GM19025 (cell line): Measurements from ENCODE around the gene FBL.
"Not testable (repeated sequence)": the region's sequence is repeated elsewhere in the genome, so short reads cannot be mapped to it uniquely, and the experiment has no call there.

Experiments used
- ATAC-seq: cut with Tn5 transposase; IDR thresholded peaks from one replicate; pipeline ENCODE4 v1.9.1; 2021; ENCODE audit warnings: mild to moderate bottlenecking, low read depth, moderate library complexity; ENCODE audit not compliant: unreplicated experiment

FBL gene

GRCh38 chr19:39845933-39846677 lies at the start of gene FBL:
Gene FBL, minus strand, starts transcription at chr19:39846379. Its CDS starts 79 bp downstream, at chr19:39846300.
- peak; percentile 83 for ATAC-seq

GRCh38 chr19:39895096-39895495 lies 48.9 kb upstream of the FBL start:
- ATAC-seq = not testable (repeated sequence)

DNA sequence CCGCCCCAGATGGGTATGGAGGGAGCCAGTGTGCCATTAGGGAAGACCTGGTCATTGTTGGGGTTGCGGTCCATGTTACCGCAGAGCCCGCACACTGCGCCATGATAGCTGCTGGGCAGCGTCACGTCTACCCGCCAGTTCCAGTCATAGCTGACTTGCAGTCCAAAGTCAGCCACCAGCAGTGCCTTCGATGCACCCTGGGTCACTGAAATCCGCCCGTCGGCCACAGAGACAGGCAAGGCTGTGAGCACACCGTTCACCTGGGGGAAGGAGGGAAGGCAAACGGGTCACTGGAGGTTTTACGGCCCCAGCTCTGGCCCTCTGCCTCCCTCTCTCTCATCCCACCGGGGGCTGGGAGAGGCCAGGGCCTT lies 48.0 kb upstream of the FBL start:
- ATAC-seq = not testable (repeated sequence)

DNA sequence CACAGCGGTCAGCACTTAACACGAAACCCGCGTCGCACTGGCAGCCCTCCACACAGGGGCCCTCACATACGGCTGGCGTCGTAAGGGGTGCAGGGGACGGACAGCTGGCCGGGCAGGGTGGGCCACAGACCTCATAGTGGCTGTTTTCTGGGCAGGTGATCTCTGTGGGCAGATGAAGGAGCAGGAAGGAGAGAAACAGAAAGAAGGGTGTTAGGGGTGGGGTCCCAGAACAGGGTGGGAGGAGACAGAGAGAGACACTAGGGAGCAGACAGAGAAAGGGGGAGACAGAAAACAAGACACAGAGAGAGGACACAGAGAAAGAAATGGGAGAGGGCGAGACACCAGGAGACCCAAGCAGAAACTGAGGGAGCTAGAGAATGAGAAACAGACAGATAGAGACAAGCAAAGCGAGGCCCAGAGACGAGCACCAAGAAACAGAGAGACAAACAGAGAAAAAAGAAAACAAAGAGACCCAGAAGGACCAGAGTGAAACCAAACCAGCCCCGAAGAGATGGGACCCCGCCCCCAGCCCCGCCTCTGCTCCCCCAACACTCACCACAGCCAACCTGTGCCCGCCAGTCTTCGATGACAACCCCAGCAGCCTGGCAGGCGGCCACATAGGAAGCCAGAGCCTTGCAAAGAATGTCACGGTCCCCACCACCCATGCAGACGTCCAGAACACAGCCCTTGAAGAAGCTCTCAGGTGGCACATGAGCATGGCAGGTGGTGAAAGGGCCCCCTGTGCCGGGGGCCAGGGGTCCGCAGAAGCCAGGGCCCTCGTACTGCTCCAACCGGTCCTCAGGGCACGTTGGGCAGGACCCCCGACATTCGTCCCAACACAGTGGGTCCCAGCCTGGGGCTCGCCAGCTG lies 47.4 kb upstream of the FBL start:
- not testable (repeated sequence) for ATAC-seq

- not testable (repeated sequence) for ATAC-seq
These were observed 46.3 kb upstream of the FBL start for GRCh38 chr19:39892506-39892902.

GRCh38 chr19:39891660-39892505 lies 45.7 kb upstream of the FBL start:
- not testable (repeated sequence) for ATAC-seq

- ATAC-seq = no peak
These were observed 44.8 kb upstream of the FBL start for GRCh38 chr19:39890755-39891551.

- ATAC-seq = not testable (repeated sequence)
These were observed 43.9 kb upstream of the FBL start for GRCh38 chr19:39889872-39890754.

- ATAC-seq = not testable (repeated sequence)
These were observed 41.3 kb upstream of the FBL start for GRCh38 chr19:39887456-39887951.

GRCh38 chr19:39885821-39886554 lies 39.8 kb upstream of the FBL start:
- not testable (repeated sequence) for ATAC-seq

- not testable (repeated sequence) for ATAC-seq
These were observed 38.5 kb upstream of the FBL start for GRCh38 chr19:39884721-39885120.

- ATAC-seq = not testable (repeated sequence)
These were observed 36.5 kb upstream of the FBL start for GRCh38 chr19:39882645-39883044.

GRCh38 chr19:39881495-39882110 lies 35.4 kb upstream of the FBL start:
- not testable (repeated sequence) for ATAC-seq

DNA sequence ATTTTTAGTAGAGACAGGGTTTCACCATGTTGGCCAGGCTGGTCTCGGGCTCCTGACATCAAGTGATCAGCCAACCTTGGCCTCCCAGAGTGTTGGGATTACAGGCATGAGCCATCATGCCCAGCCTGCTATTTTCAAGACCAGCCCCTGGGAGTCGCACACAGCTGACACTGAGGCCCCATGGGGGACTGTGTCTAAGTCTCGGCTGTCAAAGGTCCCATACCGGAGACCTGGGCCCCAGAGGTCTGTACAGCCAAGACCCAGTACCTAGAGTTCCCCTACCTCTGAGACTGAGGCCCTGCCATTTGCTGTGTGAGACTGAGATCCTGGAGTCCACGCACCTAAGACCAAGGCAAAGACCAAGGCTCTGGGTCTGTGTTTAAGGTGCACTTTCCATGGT lies 34.1 kb upstream of the FBL start:
- ATAC-seq = not testable (repeated sequence)

GRCh38 chr19:39879796-39880195 lies 33.6 kb upstream of the FBL start:
- ATAC-seq = not testable (repeated sequence)

GRCh38 chr19:39878866-39879265 lies 32.7 kb upstream of the FBL start:
- ATAC-seq = not testable (repeated sequence)

DNA sequence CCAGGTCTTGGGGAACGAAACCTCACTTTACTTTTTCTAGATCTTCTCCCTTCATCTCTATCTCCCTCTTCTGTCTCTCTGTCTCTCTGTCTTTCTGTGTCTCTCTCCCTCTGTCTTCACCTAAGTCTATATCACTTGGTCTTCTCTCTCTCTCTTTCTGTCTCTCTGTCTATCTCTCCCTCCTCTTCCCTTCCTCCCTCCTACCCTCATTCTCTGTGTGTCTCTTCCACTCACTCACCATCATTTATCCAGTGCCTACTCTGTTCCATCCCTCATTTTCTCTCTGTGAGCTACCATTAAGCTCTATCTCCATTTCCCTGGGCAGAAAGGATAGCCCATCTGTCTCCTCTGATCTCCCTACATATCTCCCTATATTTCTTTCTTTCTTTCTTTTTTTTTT lies 32.2 kb upstream of the FBL start:
- no peak for ATAC-seq
